Parathyroid adenoma (tissue), 2 donors: Measurements from ENCODE around the gene SFMBT2.

Experiments
- H2AFZ ChIP-seq: fragments of 300-600 bp; sonication (generic); one replicate; pipeline ENCODE4 v1.7.0; 2017; ENCODE audit warnings: antibody characterized with exemption, mild to moderate bottlenecking
- H3K27ac ChIP-seq: fragments of 300-600 bp; sonication (generic); one replicate; pipeline ENCODE4 v1.7.0; 2017
- H3K27me3 ChIP-seq: fragments of 300-600 bp; sonication (generic); one replicate; pipeline ENCODE4 v1.7.0; 2017; ENCODE audit warnings: low read length; ENCODE audit not compliant: control insufficient read depth, insufficient read depth
- H3K36me3 ChIP-seq: fragments of 300-600 bp; sonication (generic); one replicate; pipeline ENCODE4 v1.7.0; 2017; ENCODE audit warnings: low read length; ENCODE audit not compliant: control insufficient read depth, insufficient read depth
- H3K4me1 ChIP-seq: fragments of 300-600 bp; sonication (generic); one replicate; pipeline ENCODE4 v1.7.0; 2017; ENCODE audit warnings: control low read depth
- H3K4me2 ChIP-seq: fragments of 300-600 bp; sonication (generic); one replicate; pipeline ENCODE4 v1.7.0; 2017; ENCODE audit warnings: low read length
- H3K4me3 ChIP-seq: fragments of 300-600 bp; sonication (generic); one replicate; pipeline ENCODE4 v1.7.0; 2017; ENCODE audit warnings: low read depth, low read length
- H3K79me2 ChIP-seq: fragments of 300-600 bp; sonication (generic); one replicate; pipeline ENCODE4 v1.7.0; 2017; ENCODE audit warnings: control low read depth
- H3K9ac ChIP-seq: fragments of 300-600 bp; sonication (generic); one replicate; pipeline ENCODE4 v1.7.0; 2017; ENCODE audit warnings: mild to moderate bottlenecking
- H3K9me3 ChIP-seq: fragments of 300-600 bp; sonication (generic); one replicate; pipeline ENCODE4 v1.7.0; 2017; ENCODE audit warnings: low read length; ENCODE audit not compliant: control insufficient read depth
- TF ChIP-seq, protein P1 (sequence below): fragments of 300-600 bp; sonication (generic); IDR thresholded peaks from one replicate; pipeline ENCODE4 v1.7.0; 2017; ENCODE audit warnings: antibody characterized with exemption, mild to moderate bottlenecking
- donor health status: primary hyperparathyroidism.

SFMBT2 gene

GRCh38 chr10:7428673-7429350 lies 18.0 kb upstream of the SFMBT2 start:
- H3K27me3 ChIP-seq = no peaks in the 10 kb centered on the region
- H3K9me3 ChIP-seq = no peaks in the 10 kb centered on the region
- no peak overlapping the region for H2AFZ ChIP-seq
- H3K36me3 ChIP-seq = no peaks in the 10 kb centered on the region
- H3K4me1 ChIP-seq = no peaks in the 10 kb centered on the region
- H3K27ac ChIP-seq = no peak overlapping the region
- no peaks in the 10 kb centered on the region for H3K79me2 ChIP-seq
- TF ChIP-seq, protein P1, sequence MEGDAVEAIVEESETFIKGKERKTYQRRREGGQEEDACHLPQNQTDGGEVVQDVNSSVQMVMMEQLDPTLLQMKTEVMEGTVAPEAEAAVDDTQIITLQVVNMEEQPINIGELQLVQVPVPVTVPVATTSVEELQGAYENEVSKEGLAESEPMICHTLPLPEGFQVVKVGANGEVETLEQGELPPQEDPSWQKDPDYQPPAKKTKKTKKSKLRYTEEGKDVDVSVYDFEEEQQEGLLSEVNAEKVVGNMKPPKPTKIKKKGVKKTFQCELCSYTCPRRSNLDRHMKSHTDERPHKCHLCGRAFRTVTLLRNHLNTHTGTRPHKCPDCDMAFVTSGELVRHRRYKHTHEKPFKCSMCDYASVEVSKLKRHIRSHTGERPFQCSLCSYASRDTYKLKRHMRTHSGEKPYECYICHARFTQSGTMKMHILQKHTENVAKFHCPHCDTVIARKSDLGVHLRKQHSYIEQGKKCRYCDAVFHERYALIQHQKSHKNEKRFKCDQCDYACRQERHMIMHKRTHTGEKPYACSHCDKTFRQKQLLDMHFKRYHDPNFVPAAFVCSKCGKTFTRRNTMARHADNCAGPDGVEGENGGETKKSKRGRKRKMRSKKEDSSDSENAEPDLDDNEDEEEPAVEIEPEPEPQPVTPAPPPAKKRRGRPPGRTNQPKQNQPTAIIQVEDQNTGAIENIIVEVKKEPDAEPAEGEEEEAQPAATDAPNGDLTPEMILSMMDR = no peak
- H3K4me3 ChIP-seq = no peak overlapping the region
- no peak overlapping the region for H3K4me2 ChIP-seq
- no peak overlapping the region for H3K9ac ChIP-seq

GRCh38 chr10:7426349-7426748 lies 15.5 kb upstream of the SFMBT2 start:
- H3K27ac ChIP-seq = no peak overlapping the region
- H2AFZ ChIP-seq = no peak overlapping the region
- H3K4me1 ChIP-seq = no peaks in the 10 kb centered on the region
- H3K4me2 ChIP-seq = no peak overlapping the region
- no peaks in the 10 kb centered on the region for H3K36me3 ChIP-seq
- H3K79me2 ChIP-seq = no peaks in the 10 kb centered on the region
- H3K4me3 ChIP-seq = no peak overlapping the region
- no peaks in the 10 kb centered on the region for H3K27me3 ChIP-seq
- H3K9me3 ChIP-seq = no peaks in the 10 kb centered on the region
- H3K9ac ChIP-seq = no peak overlapping the region
- TF ChIP-seq, protein P1 = no peak

DNA sequence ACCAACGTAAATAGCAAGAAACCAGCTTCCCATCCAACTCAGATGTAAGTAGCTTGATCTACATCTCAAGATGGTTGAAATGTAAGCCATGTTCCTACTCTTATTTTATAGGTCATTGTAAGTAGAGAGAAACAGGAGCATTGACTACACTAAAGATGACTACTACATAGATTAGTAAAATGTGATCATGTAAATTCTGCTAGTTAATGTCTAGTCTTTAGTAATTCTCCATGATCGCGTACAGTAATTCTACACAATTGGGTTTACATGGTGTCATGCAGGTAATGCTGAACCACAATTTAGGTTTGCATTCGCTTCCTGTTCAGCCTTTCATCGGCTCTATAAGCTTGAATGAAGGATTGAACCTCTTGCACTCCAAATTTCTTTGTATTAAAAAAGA lies 14.9 kb upstream of the SFMBT2 start:
- H3K9ac ChIP-seq = no peak overlapping the region
- TF ChIP-seq, protein P1 = no peak

DNA sequence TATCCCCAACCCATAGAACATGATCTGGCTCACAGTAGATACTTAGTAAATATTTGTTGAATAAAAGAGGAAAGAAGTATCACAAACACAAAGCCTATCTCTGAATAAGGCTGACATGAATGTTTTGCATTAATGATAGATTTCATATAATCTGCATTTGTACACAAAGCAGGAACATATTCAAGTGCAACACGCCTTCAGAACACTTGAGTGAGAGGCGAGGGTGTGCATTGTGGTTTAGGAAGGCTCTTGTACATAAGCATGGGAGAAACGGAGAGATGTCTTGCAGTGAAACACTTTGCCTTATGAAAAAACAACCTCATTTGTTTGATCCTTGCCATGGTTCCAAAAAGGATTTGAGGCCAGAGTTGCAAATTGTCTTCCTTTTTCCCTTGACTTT lies 14.1 kb upstream of the SFMBT2 start:
- no peak overlapping the region for H3K4me2 ChIP-seq
- no peak overlapping the region for H3K4me3 ChIP-seq
- TF ChIP-seq, protein P1 = no peak
- no peaks in the 10 kb centered on the region for H3K36me3 ChIP-seq
- no peak overlapping the region for H3K9ac ChIP-seq
- H2AFZ ChIP-seq = no peak overlapping the region
- H3K27ac ChIP-seq = no peak overlapping the region
- no peaks in the 10 kb centered on the region for H3K79me2 ChIP-seq
- H3K4me1 ChIP-seq = no peaks in the 10 kb centered on the region
- H3K9me3 ChIP-seq = no peaks in the 10 kb centered on the region
- H3K27me3 ChIP-seq = no peaks in the 10 kb centered on the region

More for the DNA sequence above, 14.9 kb upstream of the SFMBT2 start:
- Histone ChIP-seq H2AFZ (no peak overlapping the region), H3K4me1 (no peaks in the 10 kb centered on the region), H3K4me3 (no peak overlapping the region), H3K9me3 (no peaks in the 10 kb centered on the region), H3K27me3 (no peaks in the 10 kb centered on the region), H3K27ac (no peak overlapping the region), H3K79me2 (no peaks in the 10 kb centered on the region), H3K4me2 (no peak overlapping the region), H3K36me3 (no peaks in the 10 kb centered on the region)

DNA sequence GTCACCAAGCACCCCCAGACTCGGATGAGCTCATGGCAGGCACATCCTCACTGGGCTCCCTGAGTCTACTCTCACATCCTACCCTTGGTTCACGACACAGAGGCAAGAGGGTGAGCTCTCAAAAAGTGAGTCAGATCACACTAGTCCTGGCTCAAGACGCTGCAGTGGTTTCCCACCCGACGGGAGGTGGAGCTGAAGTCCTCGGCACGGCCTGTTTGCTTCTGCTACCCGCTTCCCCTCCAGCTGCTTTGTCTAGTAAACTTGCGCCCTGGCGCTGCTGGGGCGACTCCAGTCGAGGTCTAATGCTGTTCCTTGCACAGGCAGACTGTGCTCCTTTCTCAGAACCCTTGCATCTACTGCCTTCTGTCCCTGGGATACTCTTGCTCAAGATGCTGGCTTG lies 13.5 kb upstream of the SFMBT2 start:
- H3K4me1 ChIP-seq = no peaks in the 10 kb centered on the region
- no peak overlapping the region for H3K9ac ChIP-seq
- no peaks in the 10 kb centered on the region for H3K9me3 ChIP-seq
- no peaks in the 10 kb centered on the region for H3K79me2 ChIP-seq
- H3K27me3 ChIP-seq = no peaks in the 10 kb centered on the region
- H2AFZ ChIP-seq = no peak overlapping the region
- no peaks in the 10 kb centered on the region for H3K36me3 ChIP-seq
- TF ChIP-seq, protein P1 = no peak
- no peak overlapping the region for H3K4me2 ChIP-seq
- H3K4me3 ChIP-seq = no peak overlapping the region
- no peak overlapping the region for H3K27ac ChIP-seq
